Measurements from ENCODE around the gene BAX. TPM values are rescaled to one million over a fixed set of nuclear protein-coding genes. Genes with fewer than 3 reads are reported as not detected.

BAX gene
- total RNA-seq, 1 donor from 2014 or later, result 25.5 TPM

- no peak for DNase-seq
- intact Hi-C loops (cut with micrococcal nuclease), result no loop called here
Observed at GRCh38 chr19:49004964-49005614, 50.4 kb downstream of the BAX start.

GRCh38 chr19:49006905-49007304, 52.2 kb downstream of the BAX start:
- H3K36me3 ChIP-seq, result peaks cover 96% of the 10 kb centered on the region
- intact Hi-C loops (cut with micrococcal nuclease), result no loop called here

More at GRCh38 chr19:49004964-49005614, 50.4 kb downstream of the BAX start:
- no peak overlapping the region for H3K4me3 ChIP-seq
- no peaks in the 10 kb centered on the region for H3K4me1 ChIP-seq
- H3K36me3 ChIP-seq, result peaks cover 83% of the 10 kb centered on the region
- H3K27ac ChIP-seq (replicated peaks), result no peak overlapping the region
- no peak for TF ChIP-seq CTCF (IDR thresholded peaks at IDR 0.05; ENCODE audit: borderline replicate concordance)
- no peaks in the 10 kb centered on the region for H3K9me3 ChIP-seq (replicated peaks)
- H3K27me3 ChIP-seq (ENCODE audit: low read depth), result no peaks in the 10 kb centered on the region

GRCh38 chr19:49009828-49010227, 55.2 kb downstream of the BAX start:
- no peaks in the 10 kb centered on the region for H3K9me3 ChIP-seq (replicated peaks)
- H3K27me3 ChIP-seq (ENCODE audit: low read depth), result no peaks in the 10 kb centered on the region
- intact Hi-C loops (cut with micrococcal nuclease), result no loop called here
- H3K36me3 ChIP-seq, result peaks cover 89% of the 10 kb centered on the region
- no peak overlapping the region for H3K4me3 ChIP-seq
- no peak for TF ChIP-seq CTCF (IDR thresholded peaks at IDR 0.05; ENCODE audit: borderline replicate concordance)
- no peak for DNase-seq
- no peak overlapping the region for H3K27ac ChIP-seq (replicated peaks)
- H3K4me1 ChIP-seq, result no peaks in the 10 kb centered on the region

More at GRCh38 chr19:49006905-49007304, 52.2 kb downstream of the BAX start:
- H3K4me1 ChIP-seq, result no peaks in the 10 kb centered on the region
- no peak overlapping the region for H3K27ac ChIP-seq (replicated peaks)
- no peak for DNase-seq
- no peak overlapping the region for H3K4me3 ChIP-seq
- H3K27me3 ChIP-seq (ENCODE audit: low read depth), result no peaks in the 10 kb centered on the region
- no peak for TF ChIP-seq CTCF (IDR thresholded peaks at IDR 0.05; ENCODE audit: borderline replicate concordance)
- no peaks in the 10 kb centered on the region for H3K9me3 ChIP-seq (replicated peaks)

GRCh38 chr19:49010453-49010852, 55.8 kb downstream of the BAX start:
- intact Hi-C loops (cut with micrococcal nuclease), result no loop called here
- DNase-seq, result no peak
- TF ChIP-seq CTCF (IDR thresholded peaks at IDR 0.05; ENCODE audit: borderline replicate concordance), result no peak
- Histone ChIP-seq H3K4me3 (no peak overlapping the region), H3K27me3 (ENCODE audit: low read depth) (no peaks in the 10 kb centered on the region), H3K36me3 (peaks cover 89% of the 10 kb centered on the region), H3K9me3 (replicated peaks) (no peaks in the 10 kb centered on the region), H3K27ac (replicated peaks) (no peak overlapping the region), H3K4me1 (no peaks in the 10 kb centered on the region)

- Histone ChIP-seq H3K4me3 (no peak overlapping the region), H3K4me1 (no peaks in the 10 kb centered on the region), H3K36me3 (peaks cover 89% of the 10 kb centered on the region), H3K27ac (replicated peaks) (no peak overlapping the region), H3K27me3 (ENCODE audit: low read depth) (no peaks in the 10 kb centered on the region), H3K9me3 (replicated peaks) (no peaks in the 10 kb centered on the region)
- intact Hi-C loops (cut with micrococcal nuclease), result no loop called here
- no peak for DNase-seq
- no peak for TF ChIP-seq CTCF (IDR thresholded peaks at IDR 0.05; ENCODE audit: borderline replicate concordance)
Observed at GRCh38 chr19:49011194-49011593, 56.5 kb downstream of the BAX start.

Small RNA genes within 50 kb of the gene (microRNA-seq; reads per million reads assigned to microRNA genes)
- gene MIR6798, result not detected

Other genes starting within 250 kb of the BAX start
- 1.8 TPM for gene MAMSTR, start 235.2 kb upstream of the BAX start, total RNA-seq
- 13.9 TPM for gene RASIP1, start 214.3 kb upstream of the BAX start, total RNA-seq
- 0.60 TPM for gene IZUMO1, start 208.0 kb upstream of the BAX start, total RNA-seq
- gene FUT1, start 202.2 kb upstream of the BAX start, total RNA-seq, result 1.8 TPM
- not detected for gene FGF21, start 199.4 kb upstream of the BAX start, total RNA-seq
- gene BCAT2, start 143.8 kb upstream of the BAX start, total RNA-seq, result 70.8 TPM
- 1.8 TPM for gene HSD17B14, start 118.4 kb upstream of the BAX start, total RNA-seq
- 24.7 TPM for gene PLEKHA4, start 86.3 kb upstream of the BAX start, total RNA-seq
- 76.4 TPM for gene PPP1R15A, start 82.5 kb upstream of the BAX start, total RNA-seq
- 0.55 TPM for gene TULP2, start 56.1 kb upstream of the BAX start, total RNA-seq
- 221 TPM for gene NUCB1, start 54.6 kb upstream of the BAX start, total RNA-seq
- not detected for gene DHDH, start 21.2 kb upstream of the BAX start, total RNA-seq
- 834 TPM for gene FTL, start 10.4 kb downstream of the BAX start, total RNA-seq
- 138 TPM for gene GYS1, start 38.4 kb downstream of the BAX start, total RNA-seq
- gene RUVBL2, start 39.0 kb downstream of the BAX start, total RNA-seq, result 44.4 TPM
- not detected for gene LHB, start 62.2 kb downstream of the BAX start, total RNA-seq
- not detected for gene CGB3, start 69.5 kb downstream of the BAX start, total RNA-seq
- gene CGB2, start 77.0 kb downstream of the BAX start, total RNA-seq, result not detected
- not detected for gene CGB1, start 82.0 kb downstream of the BAX start, total RNA-seq
- not detected for gene CGB5, start 89.0 kb downstream of the BAX start, total RNA-seq
- not detected for gene CGB8, start 94.2 kb downstream of the BAX start, total RNA-seq
- not detected for gene CGB7, start 102.9 kb downstream of the BAX start, total RNA-seq
- gene NTF4, start 109.9 kb downstream of the BAX start, total RNA-seq, result not detected
- 0.66 TPM for gene KCNA7, start 117.8 kb downstream of the BAX start, total RNA-seq
- 115 TPM for gene SNRNP70, start 130.6 kb downstream of the BAX start, total RNA-seq
- 23.4 TPM for gene LIN7B, start 159.5 kb downstream of the BAX start, total RNA-seq
- gene C19orf73, start 164.3 kb downstream of the BAX start, total RNA-seq, result 1.6 TPM
- gene PPFIA3, start 164.7 kb downstream of the BAX start, total RNA-seq, result 5.7 TPM
- 1,040 TPM for gene HRC, start 200.5 kb downstream of the BAX start, total RNA-seq
- gene TRPM4, start 202.9 kb downstream of the BAX start, total RNA-seq, result 31.5 TPM

Data from left ventricle myocardium inferior (tissue), 1 donor.